Parathyroid adenoma (tissue), 2 donors: Measurements from ENCODE around the gene ACAD10.
"Not testable (repeated sequence)": the region's sequence is repeated elsewhere in the genome, so short reads cannot be mapped to it uniquely, and the experiment has no call there.

Source experiments
- H2AFZ ChIP-seq: fragments of 300-600 bp; sonication (generic); one replicate; pipeline ENCODE4 v1.7.0; 2017; ENCODE audit warnings: antibody characterized with exemption, mild to moderate bottlenecking
- H3K27ac ChIP-seq: fragments of 300-600 bp; sonication (generic); one replicate; pipeline ENCODE4 v1.7.0; 2017
- H3K27me3 ChIP-seq: fragments of 300-600 bp; sonication (generic); one replicate; pipeline ENCODE4 v1.7.0; 2017; ENCODE audit warnings: low read length; ENCODE audit not compliant: control insufficient read depth, insufficient read depth
- H3K36me3 ChIP-seq: fragments of 300-600 bp; sonication (generic); one replicate; pipeline ENCODE4 v1.7.0; 2017; ENCODE audit warnings: low read length; ENCODE audit not compliant: control insufficient read depth, insufficient read depth
- H3K4me1 ChIP-seq: fragments of 300-600 bp; sonication (generic); one replicate; pipeline ENCODE4 v1.7.0; 2017; ENCODE audit warnings: control low read depth
- H3K4me2 ChIP-seq: fragments of 300-600 bp; sonication (generic); one replicate; pipeline ENCODE4 v1.7.0; 2017; ENCODE audit warnings: low read length
- H3K4me3 ChIP-seq: fragments of 300-600 bp; sonication (generic); one replicate; pipeline ENCODE4 v1.7.0; 2017; ENCODE audit warnings: low read depth, low read length
- H3K79me2 ChIP-seq: fragments of 300-600 bp; sonication (generic); one replicate; pipeline ENCODE4 v1.7.0; 2017; ENCODE audit warnings: control low read depth
- H3K9ac ChIP-seq: fragments of 300-600 bp; sonication (generic); one replicate; pipeline ENCODE4 v1.7.0; 2017; ENCODE audit warnings: mild to moderate bottlenecking
- H3K9me3 ChIP-seq: fragments of 300-600 bp; sonication (generic); one replicate; pipeline ENCODE4 v1.7.0; 2017; ENCODE audit warnings: low read length; ENCODE audit not compliant: control insufficient read depth
- TF ChIP-seq, protein P1 (sequence below): fragments of 300-600 bp; sonication (generic); IDR thresholded peaks from one replicate; pipeline ENCODE4 v1.7.0; 2017; ENCODE audit warnings: antibody characterized with exemption, mild to moderate bottlenecking
- donor health status: primary hyperparathyroidism.

Gene ACAD10

DNA sequence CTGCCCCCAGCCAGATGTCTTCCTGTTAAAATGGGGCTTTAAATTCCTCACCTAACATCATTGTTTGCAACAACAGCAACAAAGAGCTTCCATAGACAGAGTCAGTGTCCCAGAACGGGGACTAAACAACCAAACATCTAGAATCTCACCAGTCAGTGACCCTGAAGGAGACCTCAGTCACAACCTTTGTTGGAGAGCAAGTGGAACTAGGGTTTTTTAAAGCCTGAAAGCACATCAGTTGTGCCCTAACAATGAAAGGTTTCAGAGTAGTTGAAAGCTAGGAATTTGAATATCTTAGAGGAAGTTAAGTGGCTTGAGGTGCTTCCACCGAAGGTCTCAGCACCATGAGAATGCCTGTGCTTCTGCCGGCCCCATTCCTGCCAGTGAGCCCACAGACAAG, 75.9 kb downstream of the ACAD10 start:
- no peak overlapping the region for H2AFZ ChIP-seq
- no peak overlapping the region for H3K4me3 ChIP-seq
- no peaks in the 10 kb centered on the region for H3K9me3 ChIP-seq
- no peak overlapping the region for H3K4me2 ChIP-seq
- H3K36me3 ChIP-seq: no peaks in the 10 kb centered on the region
- TF ChIP-seq, protein P1, sequence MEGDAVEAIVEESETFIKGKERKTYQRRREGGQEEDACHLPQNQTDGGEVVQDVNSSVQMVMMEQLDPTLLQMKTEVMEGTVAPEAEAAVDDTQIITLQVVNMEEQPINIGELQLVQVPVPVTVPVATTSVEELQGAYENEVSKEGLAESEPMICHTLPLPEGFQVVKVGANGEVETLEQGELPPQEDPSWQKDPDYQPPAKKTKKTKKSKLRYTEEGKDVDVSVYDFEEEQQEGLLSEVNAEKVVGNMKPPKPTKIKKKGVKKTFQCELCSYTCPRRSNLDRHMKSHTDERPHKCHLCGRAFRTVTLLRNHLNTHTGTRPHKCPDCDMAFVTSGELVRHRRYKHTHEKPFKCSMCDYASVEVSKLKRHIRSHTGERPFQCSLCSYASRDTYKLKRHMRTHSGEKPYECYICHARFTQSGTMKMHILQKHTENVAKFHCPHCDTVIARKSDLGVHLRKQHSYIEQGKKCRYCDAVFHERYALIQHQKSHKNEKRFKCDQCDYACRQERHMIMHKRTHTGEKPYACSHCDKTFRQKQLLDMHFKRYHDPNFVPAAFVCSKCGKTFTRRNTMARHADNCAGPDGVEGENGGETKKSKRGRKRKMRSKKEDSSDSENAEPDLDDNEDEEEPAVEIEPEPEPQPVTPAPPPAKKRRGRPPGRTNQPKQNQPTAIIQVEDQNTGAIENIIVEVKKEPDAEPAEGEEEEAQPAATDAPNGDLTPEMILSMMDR: no peak
- H3K27ac ChIP-seq: no peak overlapping the region
- no peak overlapping the region for H3K9ac ChIP-seq
- no peaks in the 10 kb centered on the region for H3K4me1 ChIP-seq
- no peaks in the 10 kb centered on the region for H3K27me3 ChIP-seq
- no peaks in the 10 kb centered on the region for H3K79me2 ChIP-seq

DNA sequence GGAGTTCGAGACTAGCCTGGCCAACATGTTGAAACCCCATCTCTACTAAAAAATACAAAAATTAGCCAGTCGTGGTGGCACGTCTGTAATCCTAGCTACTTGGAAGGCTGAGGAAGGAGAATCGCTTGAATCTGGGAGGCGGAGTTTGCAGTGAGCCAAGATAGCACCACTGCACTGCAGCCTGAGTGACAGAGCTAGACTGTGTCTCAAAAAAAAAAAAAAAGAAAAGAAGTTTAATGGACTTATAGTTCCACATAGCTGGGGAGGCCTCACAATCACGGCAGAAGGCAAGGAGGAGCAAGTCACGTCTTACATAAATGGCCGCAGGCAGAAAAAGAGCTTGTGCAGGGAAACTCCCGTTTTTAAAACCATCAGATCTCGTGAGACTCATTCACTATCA, 77.7 kb downstream of the ACAD10 start:
- H3K9ac ChIP-seq, H2AFZ ChIP-seq, H3K4me1 ChIP-seq, H3K4me2 ChIP-seq, H3K9me3 ChIP-seq, H3K27me3 ChIP-seq, H3K27ac ChIP-seq, H3K79me2 ChIP-seq, H3K4me3 ChIP-seq, H3K36me3 ChIP-seq: not testable (repeated sequence)

DNA sequence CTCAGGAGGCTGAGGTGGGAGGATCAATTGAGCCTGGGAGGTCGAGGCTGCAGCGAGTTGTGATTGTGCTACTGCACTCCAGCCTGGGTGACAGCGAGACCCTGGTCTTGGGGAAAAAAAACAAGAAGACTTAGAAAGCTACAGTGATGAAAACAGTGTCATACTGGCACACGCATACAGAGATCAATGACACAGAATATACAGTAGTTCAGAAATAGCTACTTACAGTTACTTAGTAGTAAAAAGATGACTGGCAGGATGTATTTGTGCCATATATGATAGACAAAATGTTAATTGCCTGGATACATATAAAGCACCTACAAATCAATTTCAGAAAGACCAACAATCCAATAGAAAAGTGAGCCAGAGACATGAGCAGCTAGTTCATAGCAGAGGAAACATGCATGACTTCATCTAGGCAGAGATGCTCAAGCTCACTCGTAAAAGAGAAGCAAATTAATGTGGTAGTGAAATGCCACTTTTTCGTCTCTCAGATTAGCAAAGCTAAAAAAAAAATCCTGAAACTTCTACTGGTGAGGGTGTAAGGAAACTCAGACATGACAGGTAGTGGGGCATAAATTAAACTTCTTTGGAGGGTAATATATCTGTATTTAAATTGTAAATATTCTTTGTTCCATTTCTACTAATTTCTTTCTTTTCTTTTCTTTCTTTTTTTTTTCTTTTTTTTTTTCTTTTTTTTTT, 78.4 kb downstream of the ACAD10 start:
- no peak overlapping the region for H2AFZ ChIP-seq
- H3K27me3 ChIP-seq: no peaks in the 10 kb centered on the region
- TF ChIP-seq, protein P1: no peak
- no peaks in the 10 kb centered on the region for H3K79me2 ChIP-seq
- no peaks in the 10 kb centered on the region for H3K9me3 ChIP-seq
- no peaks in the 10 kb centered on the region for H3K36me3 ChIP-seq
- H3K4me1 ChIP-seq: no peaks in the 10 kb centered on the region
- H3K9ac ChIP-seq: no peak overlapping the region
- H3K4me3 ChIP-seq: no peak overlapping the region
- H3K4me2 ChIP-seq: no peak overlapping the region
- H3K27ac ChIP-seq: no peak overlapping the region

GRCh38 chr12:111766608-111767361, 80.9 kb downstream of the ACAD10 start, which contains the start of gene ALDH2:
ALDH2 (plus strand) TSS chr12:111766933; CDS start chr12:111766983, 50 bp downstream.
- Histone ChIP-seq H3K79me2 (no peaks in the 10 kb centered on the region), H3K4me3 (peak within 1 kb of the TSS; percentile 33), H3K27ac (no peak within 1 kb of the TSS)

More at GRCh38 chr12:111766608-111767361, 80.9 kb downstream of the ACAD10 start, which contains the start of gene ALDH2:
- H3K4me2 ChIP-seq: peak within 1 kb of the TSS; percentile 58
- peak within 1 kb of the TSS; percentile 82 for H2AFZ ChIP-seq
- H3K4me1 ChIP-seq: no peaks in the 10 kb centered on the region
- TF ChIP-seq, protein P1: no peak
- H3K9me3 ChIP-seq: no peaks in the 10 kb centered on the region
- no peak within 1 kb of the TSS for H3K9ac ChIP-seq
- H3K27me3 ChIP-seq: no peaks in the 10 kb centered on the region
- H3K36me3 ChIP-seq: no peaks in the 10 kb centered on the region
